ENCODE measurements around the gene UBASH3B.
"Not testable (repeated sequence)": the region's sequence is repeated elsewhere in the genome, so short reads cannot be mapped to it uniquely, and the experiment has no call there.

The UBASH3B gene

DNA sequence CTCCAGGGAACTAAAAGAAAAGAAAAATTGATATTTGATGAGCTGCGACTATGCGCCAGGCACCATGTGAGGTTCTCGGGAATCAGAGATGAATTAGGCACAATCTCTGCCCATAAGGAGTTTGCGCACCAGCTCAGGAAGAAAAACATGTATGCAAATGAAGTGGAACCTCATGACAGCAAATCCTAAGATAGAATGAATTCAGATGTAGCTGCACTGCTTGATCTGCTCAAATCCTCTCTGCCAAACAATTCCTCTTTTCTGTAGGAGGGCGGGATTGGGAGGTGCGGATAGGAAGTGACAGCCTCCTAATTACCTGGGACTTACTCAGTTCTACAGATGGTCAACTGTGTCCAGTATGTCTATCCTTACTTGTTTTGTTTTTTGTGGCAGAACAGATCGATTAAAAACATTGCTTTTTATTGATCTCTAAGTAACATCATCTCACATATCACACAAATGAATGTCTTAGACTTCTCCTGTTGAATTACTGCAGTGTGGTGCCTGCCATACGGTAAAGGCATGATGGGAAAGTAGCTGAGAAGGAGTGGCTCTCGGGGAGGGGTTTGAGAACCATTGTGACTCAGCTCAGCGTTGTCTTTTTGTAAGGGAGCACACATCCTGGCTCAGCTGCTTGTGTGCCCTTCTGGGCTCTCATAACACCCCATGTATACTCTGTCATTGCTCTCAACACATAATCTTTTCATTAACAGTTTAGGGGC lies 196.7 kb downstream of the UBASH3B start:
- no peak for DNase-seq (ENCODE audit: low read depth)

GRCh38 chr11:122852796-122853160 lies 197.3 kb downstream of the UBASH3B start:
- DNase-seq (ENCODE audit: low read depth), result no peak

- no peak for DNase-seq (ENCODE audit: low read depth)
These were observed 197.7 kb downstream of the UBASH3B start for GRCh38 chr11:122853261-122853660.

DNA sequence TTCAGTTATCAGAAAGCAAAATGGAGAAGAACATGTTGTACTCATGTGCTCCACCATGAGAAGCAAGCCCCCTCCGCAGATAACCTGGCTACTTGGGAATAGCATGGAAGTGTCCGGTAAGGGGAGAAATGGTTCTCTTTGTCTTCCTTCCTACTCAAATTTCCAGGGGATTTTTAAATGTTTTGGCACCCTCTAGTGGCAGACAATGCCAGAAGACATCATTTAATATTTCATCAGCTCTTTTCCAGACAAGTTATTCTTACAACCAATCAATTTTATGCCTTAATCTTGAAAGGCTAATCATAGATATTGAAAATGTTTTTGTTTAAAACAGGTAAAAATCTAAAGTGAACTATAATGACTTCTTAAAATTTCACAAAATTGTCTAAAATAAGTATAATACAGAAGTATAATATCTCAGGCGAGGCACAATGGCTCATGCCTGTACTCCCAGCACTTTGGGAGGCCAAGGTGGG lies 198.5 kb downstream of the UBASH3B start:
- DNase-seq (ENCODE audit: low read depth), result no peak

DNA sequence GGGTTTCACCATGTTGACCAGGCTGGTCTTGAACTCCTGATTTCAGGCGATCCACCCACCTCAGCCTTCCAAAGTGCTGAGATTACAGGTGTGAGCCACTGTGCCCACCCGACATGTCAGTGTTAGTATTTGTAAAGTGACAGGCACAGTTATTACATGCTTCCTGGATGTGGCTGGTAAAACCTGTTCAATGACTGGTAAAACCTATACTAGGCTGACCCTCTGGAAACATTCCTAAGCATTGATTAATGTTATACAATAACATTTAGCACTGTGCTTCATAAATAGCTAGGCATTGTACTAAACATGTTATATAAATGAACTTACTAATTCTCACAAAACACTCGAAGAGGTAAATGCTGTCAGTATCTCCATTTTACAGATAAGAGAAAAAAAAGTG lies 206.1 kb downstream of the UBASH3B start:
- no peak for DNase-seq (ENCODE audit: low read depth)

GRCh38 chr11:122862091-122862490 lies 206.6 kb downstream of the UBASH3B start:
- DNase-seq (ENCODE audit: low read depth), result no peak

GRCh38 chr11:122863154-122863553 lies 207.6 kb downstream of the UBASH3B start:
- DNase-seq (ENCODE audit: low read depth), result not testable (repeated sequence)

- no peak for DNase-seq (ENCODE audit: low read depth)
These were observed 208.3 kb downstream of the UBASH3B start for GRCh38 chr11:122863704-122864326.

Measured in non-pigmented ciliary epithelial cell (primary cell).